ENCODE measurements around the gene SHH. TPM values are rescaled to one million over a fixed set of nuclear protein-coding genes. Genes with fewer than 3 reads are reported as not detected.
"Not testable (repeated sequence)": the region's sequence is repeated elsewhere in the genome, so short reads cannot be mapped to it uniquely, and the experiment has no call there.

Gene SHH
- total and polyA plus RNA-seq, 7 experiments from 2014 or later: not detected

DNA sequence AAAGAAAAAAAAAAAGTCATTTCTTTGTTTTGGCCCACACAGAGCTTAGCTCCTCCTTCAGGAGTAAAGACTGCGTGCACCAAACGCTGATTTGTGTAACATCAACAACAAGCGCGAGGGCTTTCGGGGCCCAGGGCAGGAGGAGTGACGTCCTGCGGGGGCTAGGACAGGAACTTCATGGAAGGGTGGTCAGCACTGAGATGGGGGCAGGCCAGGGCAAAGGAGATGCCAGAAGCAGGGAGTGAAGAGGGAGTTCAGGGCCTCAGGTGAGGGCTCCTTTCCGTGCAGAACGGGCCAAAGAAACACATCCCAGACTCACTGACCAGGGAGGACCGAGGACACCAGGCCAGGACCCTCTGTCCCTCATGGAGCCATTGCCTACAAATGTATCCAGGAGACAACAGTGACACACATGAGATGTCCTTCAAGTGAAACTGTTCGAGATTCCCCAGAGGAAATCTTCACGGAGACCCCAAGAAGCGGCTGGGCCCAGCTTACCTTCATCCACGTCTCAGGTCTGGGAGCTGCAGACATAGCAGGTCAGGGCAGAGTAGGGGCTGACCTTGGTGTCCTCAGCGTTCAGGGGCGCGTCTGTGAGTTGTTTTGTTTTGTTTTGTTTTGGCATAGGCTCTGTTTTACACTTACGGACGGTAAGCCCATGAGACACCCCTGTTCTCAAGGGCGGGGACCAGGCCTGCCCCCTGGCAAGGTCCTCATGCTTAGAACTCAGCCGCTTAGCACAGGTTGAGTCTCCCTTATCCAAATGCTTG, 30.4 kb upstream of the SHH start:
- no peaks in the 10 kb centered on the region for H3K9me3 ChIP-seq (ENCODE audit: control insufficient read depth in 2 of 3, low read length in 3 of 3)
- intact Hi-C loops (cut with micrococcal nuclease): no loop called here
- ChIA-PET CTCF (no interaction called here), POLR2A (interaction anchor here (0.6 kb wide), 1 partner anchor 358 kb away, joined by 3 read pairs; no protein-coding TSS in a partner anchor)
- no peaks in the 10 kb centered on the region for H3K4me1 Mint-ChIP-seq
- H3K27me3 Mint-ChIP-seq: peaks cover 2 to 10% (median 6%) of the 10 kb centered on the region in 5 donors
- no peak overlapping the region for H3K27ac ChIP-seq (ENCODE audit: low read depth, low read length)
- H3K36me3 ChIP-seq (ENCODE audit: control insufficient read depth in 2 of 3, insufficient read depth in 3 of 3, low read length in 3 of 3): no peaks in the 10 kb centered on the region
- no peaks in the 10 kb centered on the region for H3K36me3 Mint-ChIP-seq
- H3K27me3 ChIP-seq (ENCODE audit: control insufficient read depth in 2 of 2, insufficient read depth in 2 of 2, low read length in 2 of 2): no peaks in the 10 kb centered on the region
- H3K4me3 ChIP-seq (ENCODE audit: low read length): no peak overlapping the region
- no peaks in the 10 kb centered on the region for H3K4me1 ChIP-seq (ENCODE audit: control insufficient read depth in 2 of 2, insufficient read depth in 2 of 2, low read length in 2 of 2)
- no peak overlapping the region for H3K27ac Mint-ChIP-seq
- H3K4me3 Mint-ChIP-seq: no peak overlapping the region
- ATAC-seq (no peak), DNase-seq (no peak)
- H3K9me3 Mint-ChIP-seq: no peaks in the 10 kb centered on the region

DNA sequence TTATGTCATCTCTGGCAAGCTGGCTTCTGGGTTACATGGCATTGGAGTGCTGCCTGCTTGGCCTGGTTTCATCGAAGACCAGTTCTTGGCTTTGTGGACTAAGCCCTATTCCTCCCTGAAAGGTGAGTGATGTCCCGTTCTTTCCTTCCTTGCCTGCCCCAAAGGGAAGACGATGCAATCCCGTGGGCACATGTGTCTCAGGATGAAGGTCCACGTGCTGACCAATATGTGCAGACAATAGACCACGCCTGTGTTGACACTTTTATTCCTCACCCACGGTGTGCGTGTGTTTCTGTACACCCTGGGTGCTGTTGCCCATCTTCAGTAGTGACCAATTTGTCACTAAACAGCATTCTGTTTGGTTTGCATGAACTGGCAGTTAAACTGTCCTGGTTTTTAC, 28.6 kb upstream of the SHH start:
- no peaks in the 10 kb centered on the region for H3K9me3 ChIP-seq (ENCODE audit: control insufficient read depth in 2 of 3, low read length in 3 of 3)
- no peak overlapping the region for H3K4me3 ChIP-seq (ENCODE audit: low read length)
- H3K36me3 ChIP-seq (ENCODE audit: control insufficient read depth in 2 of 3, insufficient read depth in 3 of 3, low read length in 3 of 3): no peaks in the 10 kb centered on the region
- ChIA-PET POLR2A (no interaction called here), CTCF (no interaction called here)
- peaks cover 2 to 14% (median 6%) of the 10 kb centered on the region in 5 donors for H3K27me3 Mint-ChIP-seq
- no peaks in the 10 kb centered on the region for H3K4me1 Mint-ChIP-seq
- no peaks in the 10 kb centered on the region for H3K4me1 ChIP-seq (ENCODE audit: control insufficient read depth in 2 of 2, insufficient read depth in 2 of 2, low read length in 2 of 2)
- no peak for DNase-seq
- no peaks in the 10 kb centered on the region for H3K9me3 Mint-ChIP-seq
- no peak overlapping the region for H3K27ac ChIP-seq (ENCODE audit: low read depth, low read length)
- no peak overlapping the region for H3K27ac Mint-ChIP-seq
- H3K36me3 Mint-ChIP-seq: no peaks in the 10 kb centered on the region
- intact Hi-C loops (cut with micrococcal nuclease): no loop called here
- H3K27me3 ChIP-seq (ENCODE audit: control insufficient read depth in 2 of 2, insufficient read depth in 2 of 2, low read length in 2 of 2): no peaks in the 10 kb centered on the region
- ATAC-seq: no peak
- no peak overlapping the region for H3K4me3 Mint-ChIP-seq

DNA sequence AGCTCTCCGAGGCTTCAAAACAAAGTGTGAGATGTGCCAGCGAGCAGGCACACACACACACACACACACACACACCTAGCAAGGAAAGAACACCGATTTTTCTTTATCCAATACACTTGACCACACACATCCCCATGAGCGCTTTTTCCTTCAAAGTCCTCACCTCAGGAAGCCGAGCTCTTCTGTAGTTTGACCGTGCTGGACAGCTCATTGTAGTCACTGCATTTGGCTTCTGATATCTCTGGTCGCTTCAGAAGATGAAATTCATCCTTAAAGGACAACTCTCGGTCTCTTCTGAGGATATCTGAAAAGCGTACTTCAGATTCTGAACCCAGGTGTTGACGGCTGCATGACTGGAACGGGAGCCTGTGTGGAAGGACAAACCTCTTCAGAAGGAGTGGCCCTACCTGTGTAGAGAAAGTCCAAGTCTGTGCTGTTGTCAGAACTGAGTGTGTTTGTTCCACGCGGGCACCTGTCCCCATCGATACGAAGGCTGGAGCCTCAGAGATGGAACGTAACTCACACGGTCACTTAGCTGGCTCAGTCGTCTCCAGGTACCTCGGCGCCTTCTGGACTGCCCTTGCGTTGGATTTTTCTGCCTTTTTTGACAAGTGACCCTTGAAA, 28.1 kb upstream of the SHH start:
- ATAC-seq: no peak
- H3K9me3 ChIP-seq (ENCODE audit: control insufficient read depth in 2 of 3, low read length in 3 of 3): no peaks in the 10 kb centered on the region
- intact Hi-C loops (cut with micrococcal nuclease): no loop called here
- Mint-ChIP-seq H3K27ac (no peak overlapping the region), H3K4me1 (no peaks in the 10 kb centered on the region), H3K27me3 (peaks cover 2 to 15% (median 6%) of the 10 kb centered on the region in 5 donors), H3K4me3 (no peak overlapping the region), H3K9me3 (no peaks in the 10 kb centered on the region), H3K36me3 (no peaks in the 10 kb centered on the region)
- H3K4me1 ChIP-seq (ENCODE audit: control insufficient read depth in 2 of 2, insufficient read depth in 2 of 2, low read length in 2 of 2): no peaks in the 10 kb centered on the region
- CTCF ChIA-PET: interaction anchor here (0.7 kb wide), 1 partner anchor 217 kb away, joined by 3 read pairs; no protein-coding TSS in a partner anchor
- DNase-seq: no peak
- no peaks in the 10 kb centered on the region for H3K27me3 ChIP-seq (ENCODE audit: control insufficient read depth in 2 of 2, insufficient read depth in 2 of 2, low read length in 2 of 2)
- H3K4me3 ChIP-seq (ENCODE audit: low read length): no peak overlapping the region
- H3K27ac ChIP-seq (ENCODE audit: low read depth, low read length): no peak overlapping the region
- POLR2A ChIA-PET: no interaction called here
- H3K36me3 ChIP-seq (ENCODE audit: control insufficient read depth in 2 of 3, insufficient read depth in 3 of 3, low read length in 3 of 3): no peaks in the 10 kb centered on the region

DNA sequence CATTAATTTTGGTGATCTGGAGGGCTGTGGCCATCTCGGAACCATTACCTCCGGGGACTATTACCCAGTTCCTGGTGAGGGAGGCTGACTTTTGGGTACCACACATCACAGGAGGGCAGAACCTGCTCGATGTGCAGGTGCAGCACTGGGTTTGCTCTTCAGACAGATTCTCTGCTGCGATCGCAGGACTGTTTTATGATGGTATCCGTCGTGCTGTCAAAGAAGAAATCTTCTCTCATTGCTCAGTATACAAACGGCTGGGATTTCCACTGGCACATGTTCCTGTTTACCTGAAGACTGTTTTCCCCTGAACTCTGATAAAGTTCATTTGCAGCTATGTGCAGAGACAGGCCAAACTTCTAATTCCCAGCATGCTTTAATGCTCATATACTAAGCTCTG, 27.2 kb upstream of the SHH start:
- ChIA-PET CTCF (interaction anchor here (1.0 kb wide), 1 partner anchor 23 kb away, joined by 3 read pairs; no protein-coding TSS in a partner anchor), POLR2A (no interaction called here)
- Histone ChIP-seq H3K4me1 (ENCODE audit: control insufficient read depth in 2 of 2, insufficient read depth in 2 of 2, low read length in 2 of 2) (no peaks in the 10 kb centered on the region), H3K27ac (ENCODE audit: low read depth, low read length) (no peak overlapping the region), H3K4me3 (ENCODE audit: low read length) (no peak overlapping the region), H3K36me3 (ENCODE audit: control insufficient read depth in 2 of 3, insufficient read depth in 3 of 3, low read length in 3 of 3) (no peaks in the 10 kb centered on the region), H3K9me3 (ENCODE audit: control insufficient read depth in 2 of 3, low read length in 3 of 3) (no peaks in the 10 kb centered on the region), H3K27me3 (ENCODE audit: control insufficient read depth in 2 of 2, insufficient read depth in 2 of 2, low read length in 2 of 2) (no peaks in the 10 kb centered on the region)
- intact Hi-C loops (cut with micrococcal nuclease): no loop called here
- H3K4me3 Mint-ChIP-seq: no peak overlapping the region
- no peaks in the 10 kb centered on the region for H3K9me3 Mint-ChIP-seq
- DNase-seq (no peak), ATAC-seq (no peak)
- H3K4me1 Mint-ChIP-seq: no peaks in the 10 kb centered on the region
- H3K27ac Mint-ChIP-seq: no peak overlapping the region
- H3K27me3 Mint-ChIP-seq: peaks cover 2 to 15% (median 6%) of the 10 kb centered on the region in 5 donors
- H3K36me3 Mint-ChIP-seq: no peaks in the 10 kb centered on the region

DNA sequence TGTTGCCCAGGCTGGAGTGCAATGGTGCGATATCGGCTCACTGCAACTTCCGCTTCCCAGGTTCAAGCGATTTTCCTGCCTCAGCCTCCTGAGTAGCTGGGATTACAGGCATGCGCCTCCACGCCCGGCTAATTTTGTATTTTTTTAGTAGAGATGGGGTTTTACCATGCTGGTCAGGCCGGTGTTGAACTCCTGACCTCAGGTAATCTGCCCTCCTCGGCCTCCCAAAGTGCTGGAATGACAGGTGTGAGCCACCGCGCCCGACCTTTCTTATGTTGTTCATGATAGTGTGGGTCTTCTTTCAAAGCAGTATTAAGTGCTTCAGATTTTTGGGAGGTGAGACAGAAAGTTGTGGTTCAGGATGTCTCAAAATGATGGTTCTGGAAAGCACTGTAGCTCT, 26.0 kb upstream of the SHH start:
- H3K4me1 ChIP-seq (ENCODE audit: control insufficient read depth in 2 of 2, insufficient read depth in 2 of 2, low read length in 2 of 2); CTCF ChIA-PET; H3K4me3 ChIP-seq (ENCODE audit: low read length); DNase-seq; H3K4me3 Mint-ChIP-seq; H3K4me1 Mint-ChIP-seq; H3K36me3 ChIP-seq (ENCODE audit: control insufficient read depth in 2 of 3, insufficient read depth in 3 of 3, low read length in 3 of 3); intact Hi-C loops (cut with micrococcal nuclease); ATAC-seq; H3K36me3 Mint-ChIP-seq; POLR2A ChIA-PET; H3K9me3 ChIP-seq (ENCODE audit: control insufficient read depth in 2 of 3, low read length in 3 of 3); H3K27me3 ChIP-seq (ENCODE audit: control insufficient read depth in 2 of 2, insufficient read depth in 2 of 2, low read length in 2 of 2); H3K27ac ChIP-seq (ENCODE audit: low read depth, low read length); H3K9me3 Mint-ChIP-seq; H3K27ac Mint-ChIP-seq: not testable (repeated sequence)
- H3K27me3 Mint-ChIP-seq: peaks cover 2 to 15% (median 6%) of the 10 kb centered on the region in 5 donors

DNA sequence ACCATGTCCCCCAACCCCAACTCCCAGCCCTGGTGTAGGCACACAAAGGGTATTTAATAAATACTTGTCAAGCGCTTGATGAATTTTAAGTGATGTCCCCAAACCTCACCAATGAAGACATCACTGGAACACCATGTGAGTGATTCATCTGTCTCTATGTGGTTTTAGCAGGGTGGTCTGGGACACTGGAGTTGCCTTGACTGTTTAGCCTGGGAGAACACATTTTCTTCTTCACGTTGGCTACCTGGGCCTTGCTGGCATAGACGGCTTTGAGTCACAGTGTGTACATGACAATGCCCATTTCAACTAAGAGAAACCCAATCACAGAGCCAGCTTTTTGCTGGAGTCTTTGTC, 24.8 kb upstream of the SHH start:
- ATAC-seq: no peak
- intact Hi-C loops (cut with micrococcal nuclease): no loop called here
- ChIA-PET POLR2A (no interaction called here), CTCF (no interaction called here)
- Mint-ChIP-seq H3K4me3 (no peak overlapping the region), H3K36me3 (no peaks in the 10 kb centered on the region), H3K27ac (no peak overlapping the region), H3K4me1 (no peaks in the 10 kb centered on the region), H3K9me3 (no peaks in the 10 kb centered on the region), H3K27me3 (peaks cover 2 to 11% (median 4%) of the 10 kb centered on the region in 5 donors)
- Histone ChIP-seq H3K27me3 (ENCODE audit: control insufficient read depth in 2 of 2, insufficient read depth in 2 of 2, low read length in 2 of 2) (no peaks in the 10 kb centered on the region), H3K4me1 (ENCODE audit: control insufficient read depth in 2 of 2, insufficient read depth in 2 of 2, low read length in 2 of 2) (no peaks in the 10 kb centered on the region), H3K36me3 (ENCODE audit: control insufficient read depth in 2 of 3, insufficient read depth in 3 of 3, low read length in 3 of 3) (no peaks in the 10 kb centered on the region), H3K9me3 (ENCODE audit: control insufficient read depth in 2 of 3, low read length in 3 of 3) (no peaks in the 10 kb centered on the region), H3K27ac (ENCODE audit: low read depth, low read length) (no peak overlapping the region), H3K4me3 (ENCODE audit: low read length) (no peak overlapping the region)
- no peak for DNase-seq
